Measurements from ENCODE around the gene PCBP2.

DNA sequence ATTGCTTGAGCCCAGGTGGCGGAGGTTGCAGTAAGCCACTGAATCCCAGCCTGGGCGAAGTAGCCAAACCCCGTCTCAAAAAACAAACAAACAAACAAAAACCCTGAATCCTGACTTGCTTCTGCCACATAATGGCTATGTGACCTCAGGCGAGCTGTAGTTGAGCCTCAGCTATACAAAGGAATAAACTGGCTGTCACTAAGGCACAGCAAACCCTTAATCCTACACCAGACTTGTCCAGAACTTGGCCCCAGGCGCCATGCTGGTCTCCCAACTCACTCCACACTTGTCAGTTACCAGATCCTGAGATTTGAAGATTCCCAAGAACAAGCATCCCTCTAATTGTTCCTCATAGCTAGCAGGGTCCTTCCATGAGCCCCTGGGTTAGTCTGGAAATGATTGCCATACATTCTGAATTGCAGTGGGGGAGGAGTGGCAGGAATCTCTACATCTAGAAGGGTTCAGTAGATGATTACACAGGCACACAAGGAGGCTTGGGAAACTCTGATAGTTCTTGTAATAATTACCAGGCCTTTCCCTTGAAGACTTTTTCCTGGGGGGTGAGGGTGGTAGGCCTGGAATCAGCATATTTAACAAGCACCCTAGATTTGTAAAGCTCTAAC is 37.5 kb downstream of the PCBP2 start:
- TF ChIP-seq SP1 (CRISPR knock-in tag; conservative IDR thresholded peaks at IDR 0.05) (no peak), TP53 (CRISPR knock-in tag; IDR thresholded peaks at IDR 0.05) (no peak), JUN (CRISPR knock-in tag; IDR thresholded peaks at IDR 0.05) (no peak), TCF7 (CRISPR knock-in tag; IDR thresholded peaks at IDR 0.05; ENCODE audit: low read depth) (no peak), FOXJ3 (CRISPR knock-in tag; IDR thresholded peaks at IDR 0.05; ENCODE audit: borderline replicate concordance) (no peak), CBFB (CRISPR knock-in tag; IDR thresholded peaks at IDR 0.05; ENCODE audit: low read depth) (no peak), PRRX2 (CRISPR knock-in tag; IDR thresholded peaks at IDR 0.05) (no peak)
- TF ChIP-seq, protein P1, sequence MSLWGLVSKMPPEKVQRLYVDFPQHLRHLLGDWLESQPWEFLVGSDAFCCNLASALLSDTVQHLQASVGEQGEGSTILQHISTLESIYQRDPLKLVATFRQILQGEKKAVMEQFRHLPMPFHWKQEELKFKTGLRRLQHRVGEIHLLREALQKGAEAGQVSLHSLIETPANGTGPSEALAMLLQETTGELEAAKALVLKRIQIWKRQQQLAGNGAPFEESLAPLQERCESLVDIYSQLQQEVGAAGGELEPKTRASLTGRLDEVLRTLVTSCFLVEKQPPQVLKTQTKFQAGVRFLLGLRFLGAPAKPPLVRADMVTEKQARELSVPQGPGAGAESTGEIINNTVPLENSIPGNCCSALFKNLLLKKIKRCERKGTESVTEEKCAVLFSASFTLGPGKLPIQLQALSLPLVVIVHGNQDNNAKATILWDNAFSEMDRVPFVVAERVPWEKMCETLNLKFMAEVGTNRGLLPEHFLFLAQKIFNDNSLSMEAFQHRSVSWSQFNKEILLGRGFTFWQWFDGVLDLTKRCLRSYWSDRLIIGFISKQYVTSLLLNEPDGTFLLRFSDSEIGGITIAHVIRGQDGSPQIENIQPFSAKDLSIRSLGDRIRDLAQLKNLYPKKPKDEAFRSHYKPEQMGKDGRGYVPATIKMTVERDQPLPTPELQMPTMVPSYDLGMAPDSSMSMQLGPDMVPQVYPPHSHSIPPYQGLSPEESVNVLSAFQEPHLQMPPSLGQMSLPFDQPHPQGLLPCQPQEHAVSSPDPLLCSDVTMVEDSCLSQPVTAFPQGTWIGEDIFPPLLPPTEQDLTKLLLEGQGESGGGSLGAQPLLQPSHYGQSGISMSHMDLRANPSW (CRISPR knock-in tag; conservative IDR thresholded peaks at IDR 0.05; ENCODE audit: low read depth) = no peak
- TF ChIP-seq, protein P2, sequence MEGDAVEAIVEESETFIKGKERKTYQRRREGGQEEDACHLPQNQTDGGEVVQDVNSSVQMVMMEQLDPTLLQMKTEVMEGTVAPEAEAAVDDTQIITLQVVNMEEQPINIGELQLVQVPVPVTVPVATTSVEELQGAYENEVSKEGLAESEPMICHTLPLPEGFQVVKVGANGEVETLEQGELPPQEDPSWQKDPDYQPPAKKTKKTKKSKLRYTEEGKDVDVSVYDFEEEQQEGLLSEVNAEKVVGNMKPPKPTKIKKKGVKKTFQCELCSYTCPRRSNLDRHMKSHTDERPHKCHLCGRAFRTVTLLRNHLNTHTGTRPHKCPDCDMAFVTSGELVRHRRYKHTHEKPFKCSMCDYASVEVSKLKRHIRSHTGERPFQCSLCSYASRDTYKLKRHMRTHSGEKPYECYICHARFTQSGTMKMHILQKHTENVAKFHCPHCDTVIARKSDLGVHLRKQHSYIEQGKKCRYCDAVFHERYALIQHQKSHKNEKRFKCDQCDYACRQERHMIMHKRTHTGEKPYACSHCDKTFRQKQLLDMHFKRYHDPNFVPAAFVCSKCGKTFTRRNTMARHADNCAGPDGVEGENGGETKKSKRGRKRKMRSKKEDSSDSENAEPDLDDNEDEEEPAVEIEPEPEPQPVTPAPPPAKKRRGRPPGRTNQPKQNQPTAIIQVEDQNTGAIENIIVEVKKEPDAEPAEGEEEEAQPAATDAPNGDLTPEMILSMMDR (IDR thresholded peaks at IDR 0.05) = no peak
- TF ChIP-seq, protein P3, sequence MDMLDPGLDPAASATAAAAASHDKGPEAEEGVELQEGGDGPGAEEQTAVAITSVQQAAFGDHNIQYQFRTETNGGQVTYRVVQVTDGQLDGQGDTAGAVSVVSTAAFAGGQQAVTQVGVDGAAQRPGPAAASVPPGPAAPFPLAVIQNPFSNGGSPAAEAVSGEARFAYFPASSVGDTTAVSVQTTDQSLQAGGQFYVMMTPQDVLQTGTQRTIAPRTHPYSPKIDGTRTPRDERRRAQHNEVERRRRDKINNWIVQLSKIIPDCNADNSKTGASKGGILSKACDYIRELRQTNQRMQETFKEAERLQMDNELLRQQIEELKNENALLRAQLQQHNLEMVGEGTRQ (CRISPR knock-in tag; IDR thresholded peaks at IDR 0.05) = no peak
